Non-pigmented ciliary epithelial cell (primary cell): Measurements from ENCODE around the gene FAIM2.
"Not testable (repeated sequence)": the region's sequence is repeated elsewhere in the genome, so short reads cannot be mapped to it uniquely, and the experiment has no call there.

Experiments
- DNase-seq: peaks from one replicate; pipeline ENCODE4 v3.0.0-alpha.2; 2010; ENCODE audit warnings: low read depth

FAIM2 gene

DNA sequence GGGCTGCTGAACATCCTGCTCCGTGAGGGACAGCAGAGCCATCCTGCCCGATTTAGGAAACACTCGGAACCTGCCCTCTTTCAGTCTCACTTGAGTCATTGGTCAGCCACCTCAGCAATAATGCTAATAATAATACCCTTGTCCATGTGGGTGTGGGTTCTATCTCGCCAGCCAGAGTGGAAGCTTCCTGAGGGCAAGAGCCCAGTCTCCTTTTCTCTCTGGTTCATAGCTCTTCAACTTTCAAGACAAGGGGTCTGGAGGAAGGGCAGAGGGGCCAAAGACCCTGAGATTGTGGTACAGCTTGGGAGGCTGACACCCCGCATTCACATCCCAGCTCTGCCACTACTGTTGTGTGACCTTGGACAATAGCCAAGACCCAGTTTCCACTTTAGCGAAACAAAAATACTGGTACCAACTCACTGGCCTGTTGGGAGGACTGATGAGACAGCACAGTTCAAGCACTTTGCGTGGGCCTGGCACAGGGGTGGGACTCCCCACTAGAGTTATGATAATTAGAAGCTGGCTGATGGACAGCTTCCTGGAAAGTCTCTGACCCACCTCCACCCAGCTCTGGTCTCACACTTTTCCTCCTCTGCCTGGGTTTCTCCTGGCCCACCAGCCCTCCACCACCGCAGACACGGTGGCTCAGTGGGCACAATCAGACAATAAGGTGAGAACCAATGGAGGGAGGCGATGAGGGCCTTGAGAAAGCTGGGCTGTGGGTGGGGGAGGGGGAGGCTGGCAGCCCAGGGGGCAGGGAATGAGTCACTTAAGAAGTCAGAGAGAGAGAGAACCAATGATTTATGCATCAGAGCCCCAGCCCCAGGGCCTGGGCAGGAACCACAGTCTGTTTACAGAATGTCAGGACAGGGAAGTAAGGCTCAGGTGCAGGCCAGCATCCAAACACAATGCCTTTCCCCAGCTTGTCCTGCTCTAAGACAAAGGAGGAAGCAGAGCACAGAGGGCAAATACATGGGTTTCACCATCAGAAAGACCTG lies 9.6 kb downstream of the FAIM2 start:
- DNase-seq, result no peak

DNA sequence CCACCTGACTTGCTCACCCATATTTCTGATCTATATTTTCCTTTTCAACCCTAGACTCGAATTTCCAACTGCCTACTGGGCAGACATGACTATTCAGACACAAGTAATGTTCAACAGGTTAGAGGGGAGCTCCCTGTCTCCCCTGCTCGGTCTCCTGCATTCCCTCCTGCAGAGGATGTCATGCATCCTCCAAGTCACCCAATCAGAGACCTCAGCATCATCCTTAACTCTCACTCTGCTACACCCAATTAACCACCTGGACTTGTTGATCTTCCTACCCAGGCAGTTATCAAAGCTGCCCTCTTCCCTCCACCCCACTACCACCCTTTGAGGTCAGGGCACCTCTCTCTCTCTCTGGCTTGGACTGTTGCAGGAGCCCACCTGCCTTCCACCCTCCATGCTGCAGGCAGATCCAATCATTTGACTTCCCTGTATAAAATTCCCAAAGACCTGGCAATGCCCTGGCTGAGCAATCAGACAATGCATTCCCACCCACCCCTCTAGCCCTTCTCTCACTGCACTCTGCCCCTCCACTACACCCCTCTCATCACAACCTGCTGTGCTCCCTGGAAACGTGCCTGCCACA lies 10.9 kb downstream of the FAIM2 start:
- no peak for DNase-seq

DNA sequence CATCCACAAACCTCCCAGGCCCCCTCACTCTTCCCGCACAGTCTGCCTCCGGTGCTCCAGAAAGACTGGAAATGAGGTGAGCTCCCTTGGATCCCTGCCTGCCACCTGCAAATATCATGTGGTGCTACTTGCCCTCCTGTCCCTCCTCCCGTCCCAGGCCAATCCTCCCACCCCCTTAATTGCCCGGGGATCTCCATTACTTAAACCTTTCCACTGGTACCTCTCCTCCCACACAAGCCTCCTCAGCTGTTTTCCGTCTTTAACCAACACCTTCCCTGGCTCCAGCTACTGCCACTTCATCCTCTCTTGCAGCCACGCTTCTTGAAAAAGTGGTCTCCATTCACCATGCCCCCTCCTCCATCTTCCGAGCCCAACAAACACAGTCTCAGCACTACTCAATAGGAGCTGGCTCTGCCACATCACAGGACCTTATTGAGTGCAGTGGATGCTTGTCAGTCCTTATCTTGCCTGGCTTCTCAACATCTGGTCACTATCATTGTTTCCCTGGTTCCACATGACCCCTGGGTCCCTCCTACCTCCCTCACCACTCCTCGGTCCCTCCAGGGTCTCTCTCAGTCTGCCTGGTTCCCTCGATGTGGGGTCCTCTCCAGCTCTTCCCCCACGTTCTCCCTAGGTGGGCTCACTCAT lies 11.5 kb downstream of the FAIM2 start:
- no peak for DNase-seq

DNA sequence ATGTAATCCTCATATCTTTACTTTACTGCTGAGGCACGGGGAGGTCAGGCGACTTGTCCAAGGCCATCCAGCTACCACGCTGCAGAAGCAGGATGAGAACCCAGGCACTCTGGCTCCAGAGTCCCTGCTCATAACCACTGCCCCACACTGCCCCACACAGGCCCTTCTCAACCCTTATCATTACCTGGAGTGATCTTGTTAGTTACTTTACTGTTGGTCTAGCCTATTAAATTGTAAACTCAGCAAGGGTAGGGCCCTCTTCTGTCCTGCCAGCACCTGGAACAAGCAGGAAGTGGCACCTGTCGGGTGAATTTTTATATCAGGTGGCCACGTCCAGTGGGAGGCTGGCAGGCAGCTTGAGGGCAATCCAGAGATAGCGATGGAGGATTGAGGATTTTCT lies 12.2 kb downstream of the FAIM2 start:
- no peak for DNase-seq

DNA sequence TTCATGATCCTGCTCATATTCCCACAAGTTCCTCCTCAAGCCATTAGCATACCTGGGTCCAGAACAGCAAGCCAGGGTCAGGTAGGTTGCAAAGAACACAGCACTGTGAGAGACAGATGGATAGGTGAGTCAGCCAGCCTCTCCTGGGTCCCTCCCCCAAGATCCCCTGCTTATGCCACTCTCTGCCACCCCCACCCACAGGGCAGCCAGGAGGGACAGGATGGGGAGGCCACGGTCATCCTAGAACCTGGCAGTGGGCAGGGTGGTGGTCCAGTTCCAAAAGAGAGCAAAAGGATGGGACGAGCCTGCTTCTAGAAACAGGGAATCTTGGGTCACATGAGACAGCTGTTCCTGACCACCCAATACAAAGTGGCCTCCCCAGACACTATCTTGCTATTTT lies 12.7 kb downstream of the FAIM2 start:
- DNase-seq, result no peak

DNA sequence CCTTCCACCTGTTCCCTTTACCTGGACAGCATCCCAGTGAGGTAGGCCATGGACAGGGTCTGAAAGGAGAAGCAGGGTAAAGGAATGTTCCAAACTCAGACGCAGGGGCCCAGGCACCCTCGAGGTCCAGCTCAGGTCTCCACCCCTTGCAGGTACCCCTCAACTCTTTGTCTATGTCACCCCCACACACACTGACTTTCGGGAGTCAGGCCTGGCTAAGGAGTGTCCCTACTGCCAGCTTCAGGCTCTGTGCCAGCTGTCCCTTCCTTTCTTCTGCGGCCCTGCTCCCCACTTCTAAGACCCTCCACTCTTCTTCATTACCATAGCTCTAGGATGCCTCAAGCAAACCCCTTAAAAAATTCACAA lies 13.6 kb downstream of the FAIM2 start:
- no peak for DNase-seq

DNA sequence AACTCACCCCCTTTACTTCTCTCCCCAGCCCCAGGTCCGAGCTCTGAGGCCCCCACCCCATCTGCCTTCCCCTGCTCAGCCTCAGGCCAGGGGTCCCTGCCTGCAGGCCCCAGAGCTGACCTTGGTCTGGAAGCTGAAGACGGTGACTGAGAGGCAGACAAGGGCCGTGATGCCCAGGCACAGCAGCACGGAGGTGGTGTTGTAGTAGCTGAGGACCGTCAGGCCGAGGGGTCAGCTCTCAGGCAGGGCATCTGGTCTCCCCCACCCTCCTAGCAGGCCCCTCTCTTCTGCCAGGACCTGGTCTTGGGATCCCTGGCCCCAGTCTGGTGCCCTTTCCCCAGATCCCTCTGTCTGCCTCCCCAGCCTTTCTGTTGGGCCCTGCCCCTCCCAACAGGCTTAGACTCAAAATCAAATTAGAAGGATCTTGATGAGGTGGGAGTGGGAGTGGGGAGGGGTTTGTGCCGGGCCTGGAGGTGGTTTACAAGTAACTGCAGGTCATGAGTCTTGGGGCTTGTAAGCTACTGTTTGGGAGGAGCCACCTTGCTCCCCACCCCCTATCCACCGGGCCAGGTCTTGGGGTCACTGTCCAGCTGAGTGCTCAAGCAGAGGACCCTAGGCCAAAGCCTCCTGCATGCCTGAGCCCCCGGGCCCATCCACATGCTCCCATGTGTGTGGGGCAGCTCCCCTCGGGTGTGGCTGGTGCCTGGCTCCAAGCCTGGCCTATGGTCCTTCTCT lies 14.2 kb downstream of the FAIM2 start:
- DNase-seq, result no peak

DNA sequence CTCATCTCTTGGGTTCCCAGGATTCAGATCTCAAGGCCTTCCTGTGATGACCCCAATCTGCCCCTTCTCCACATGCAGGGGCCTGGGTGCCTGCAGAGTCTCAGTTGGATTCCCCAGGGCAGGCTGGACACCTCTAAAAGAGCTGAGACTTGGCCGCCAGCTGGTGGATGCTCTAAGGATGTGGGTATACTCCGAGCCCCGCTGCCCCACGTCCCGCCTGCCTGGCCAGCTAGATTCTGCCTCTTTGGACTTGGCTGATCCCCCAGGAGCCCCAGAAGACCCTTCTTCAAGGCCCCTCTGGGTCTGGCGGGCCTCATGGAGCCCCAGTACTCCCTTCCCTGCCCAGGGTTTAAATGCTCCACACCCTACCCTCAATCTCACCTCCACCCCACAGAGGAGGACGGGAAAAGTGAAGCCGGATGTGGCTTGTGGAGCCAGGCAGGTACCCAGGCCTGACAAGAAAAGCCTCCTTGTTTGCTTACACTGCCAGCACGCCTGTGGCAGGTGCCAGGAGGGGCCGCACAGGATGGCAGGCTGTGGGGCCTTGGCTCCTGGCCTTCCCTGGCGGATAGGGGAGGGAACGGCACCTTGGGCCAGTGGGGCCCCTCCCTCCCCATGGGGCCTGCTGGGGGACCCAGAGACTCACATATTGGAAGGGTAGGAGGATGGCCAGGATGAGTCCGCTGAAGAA lies 15.1 kb downstream of the FAIM2 start:
- no peak for DNase-seq

DNA sequence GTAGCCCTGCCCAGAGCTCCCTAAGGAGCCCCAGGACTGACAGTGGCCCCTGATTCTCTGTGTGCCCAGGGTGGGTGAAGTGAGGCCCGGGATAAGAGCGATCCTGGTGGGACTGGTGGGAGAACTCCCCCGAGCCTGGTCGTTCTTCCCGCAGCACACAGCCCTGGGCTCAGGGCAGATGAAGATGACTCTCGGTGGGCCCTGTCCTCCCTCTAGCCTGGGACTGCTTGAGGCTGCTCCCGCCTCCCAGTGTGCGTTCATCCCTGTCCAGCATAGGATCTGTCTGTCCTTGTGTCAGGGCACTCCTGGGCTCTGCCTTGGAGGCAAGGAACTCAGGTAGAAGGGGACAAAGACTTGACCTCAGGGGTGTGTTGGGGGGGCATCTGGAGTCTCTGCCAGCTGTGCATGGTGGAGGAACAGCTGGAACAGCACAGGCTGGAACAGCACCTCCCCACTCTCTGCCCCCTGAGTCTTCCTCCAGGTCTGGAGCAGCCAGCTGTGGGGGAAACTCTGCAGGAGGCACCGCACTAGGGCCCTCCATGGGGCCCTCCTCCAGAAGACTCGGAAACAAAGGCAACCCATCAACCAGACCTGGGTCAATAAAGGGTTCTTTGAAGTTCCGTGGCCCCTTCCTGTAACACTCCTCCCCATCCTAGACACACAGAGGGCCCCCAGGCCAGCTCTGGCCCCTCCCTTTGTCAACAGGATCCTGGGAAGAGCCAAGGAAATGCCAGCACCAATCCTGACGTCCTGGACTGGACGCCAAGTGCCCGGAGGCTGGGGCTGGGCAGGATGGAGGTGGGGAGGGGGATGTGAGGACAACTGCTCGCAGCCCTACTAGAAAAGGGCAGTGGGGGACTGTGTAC lies 15.9 kb downstream of the FAIM2 start:
- no peak for DNase-seq

DNA sequence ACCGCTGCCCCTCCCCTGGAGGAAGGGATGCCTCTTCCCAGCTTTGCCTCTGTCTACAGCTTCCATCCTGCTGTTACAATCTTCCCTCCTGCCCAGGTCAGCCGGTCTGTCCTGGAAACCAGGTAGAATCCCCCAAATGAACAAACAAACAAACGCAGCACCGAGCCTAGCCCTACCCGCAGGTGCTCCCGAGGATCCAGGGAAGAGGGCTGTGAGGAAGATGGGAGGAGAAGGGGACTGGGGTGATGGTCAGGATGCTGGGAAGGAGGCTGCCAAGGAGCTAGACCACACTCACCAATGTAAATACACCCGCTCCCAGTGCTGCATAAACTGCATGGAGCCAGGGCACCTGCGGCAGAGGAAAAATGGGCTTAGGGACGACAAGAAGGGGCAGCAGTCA lies 16.6 kb downstream of the FAIM2 start:
- no peak for DNase-seq

DNA sequence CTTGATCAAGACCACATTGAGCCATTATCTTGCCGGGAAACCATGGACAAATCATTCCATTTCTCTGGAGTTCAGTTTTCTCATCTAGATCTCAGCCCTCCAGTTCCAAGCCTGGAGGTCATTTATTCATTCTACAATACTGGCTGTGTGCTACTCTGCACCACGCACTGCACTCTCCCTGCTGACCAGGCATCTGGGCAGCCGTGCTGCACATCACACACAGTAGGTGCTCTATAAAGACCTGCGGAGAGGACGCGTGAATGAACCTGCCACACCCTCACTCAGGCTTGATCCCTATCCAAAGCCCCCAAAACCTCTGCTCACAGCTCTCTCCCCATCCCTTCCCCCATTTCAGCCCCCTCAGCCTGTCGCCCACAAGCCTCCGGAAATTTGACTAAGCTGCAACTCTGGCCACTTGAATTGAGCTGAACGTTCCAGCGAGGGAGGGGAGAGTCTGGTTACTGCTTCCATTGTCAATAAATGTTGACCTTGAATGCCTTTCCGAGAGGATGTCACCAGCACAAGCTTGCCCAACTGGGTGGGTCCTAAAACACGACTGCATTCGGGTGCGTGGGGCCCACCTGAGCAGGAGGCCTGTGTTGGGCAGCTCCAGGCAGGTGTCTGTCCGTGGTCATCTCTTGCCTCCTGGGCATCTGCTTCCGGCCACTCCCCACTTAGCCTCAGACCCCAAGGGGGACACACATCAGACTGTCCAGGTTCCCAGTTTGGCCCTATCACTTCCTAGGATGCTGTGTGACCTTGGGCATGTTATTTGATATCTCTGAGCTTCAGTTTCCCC lies 17.8 kb downstream of the FAIM2 start:
- no peak for DNase-seq

DNA sequence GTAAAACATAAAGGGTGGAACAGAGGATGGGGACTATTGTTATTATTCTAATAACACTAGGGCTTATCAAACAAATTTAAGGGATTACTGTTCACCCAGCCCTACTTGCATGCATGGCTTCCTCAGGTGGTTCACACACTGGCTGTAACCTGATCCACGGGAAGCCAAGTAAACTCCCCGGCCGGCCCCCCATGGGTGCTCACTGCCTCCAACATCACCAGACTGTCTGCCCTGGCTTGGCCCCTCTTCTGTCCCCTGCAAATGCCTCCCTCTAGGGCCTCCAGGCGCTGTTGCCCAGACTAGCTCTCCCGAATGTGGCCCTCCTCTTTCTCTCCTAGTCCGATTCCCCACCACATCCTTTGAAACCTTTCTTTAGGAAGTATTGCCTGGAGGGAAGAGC lies 18.6 kb downstream of the FAIM2 start:
- DNase-seq, result no peak

DNA sequence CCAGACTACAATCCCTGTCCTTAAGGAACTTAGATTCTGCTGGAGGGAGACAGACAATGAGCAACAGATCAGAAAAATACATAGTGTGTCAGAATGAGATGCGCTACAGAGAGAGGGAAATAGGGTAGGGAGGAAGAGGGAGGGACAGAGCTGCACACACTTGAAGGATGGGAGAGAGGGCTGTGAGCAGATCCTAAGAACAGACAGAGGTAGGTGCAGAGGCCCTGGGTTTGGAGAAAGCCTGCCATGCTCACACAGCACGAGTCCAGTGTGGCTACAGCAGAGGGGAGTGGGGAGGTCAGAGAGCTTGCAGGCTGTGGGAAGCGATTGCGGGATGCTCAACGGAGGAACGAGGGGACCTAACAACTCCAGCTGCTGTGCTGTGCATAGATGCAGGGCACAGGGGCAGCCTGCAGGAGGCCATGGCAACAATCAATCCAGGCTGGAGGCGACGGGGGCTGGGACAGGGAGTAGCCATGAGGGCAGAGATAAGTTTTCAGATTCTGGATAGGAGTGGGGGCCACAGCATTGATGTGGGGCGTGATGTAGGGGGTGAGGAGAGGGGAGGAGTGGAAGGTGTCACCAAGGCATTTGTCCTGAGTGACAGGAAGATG lies 20.7 kb downstream of the FAIM2 start:
- DNase-seq, result no peak

DNA sequence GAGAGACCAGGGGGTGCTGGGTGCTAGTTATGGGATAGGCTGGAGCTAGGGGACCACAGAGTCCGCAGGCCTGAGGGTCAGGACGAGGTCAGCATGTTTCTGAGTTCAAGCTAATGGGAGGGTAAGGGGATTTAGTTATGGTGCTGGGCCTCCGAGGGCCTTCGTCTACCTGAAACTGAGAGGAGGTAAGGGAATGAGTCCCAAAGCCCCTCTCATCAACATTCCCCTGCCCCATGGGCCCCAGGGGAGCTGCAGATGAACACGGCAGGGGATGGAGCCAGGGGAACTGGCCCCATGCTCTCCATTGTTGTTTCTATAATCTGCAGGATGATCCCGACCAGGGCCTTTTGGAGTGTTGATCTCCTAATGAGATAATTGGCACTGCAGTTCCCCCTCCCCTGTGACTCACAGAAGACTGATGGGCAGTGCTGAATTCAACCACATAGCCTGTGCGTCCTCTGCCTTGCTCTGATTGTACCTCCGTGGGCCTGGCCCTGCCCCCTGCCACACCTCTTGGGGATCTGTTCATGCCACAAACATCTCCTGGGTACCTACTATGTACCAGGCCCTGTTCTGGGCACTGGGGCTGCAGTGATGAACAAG lies 21.4 kb downstream of the FAIM2 start:
- DNase-seq, result no peak

DNA sequence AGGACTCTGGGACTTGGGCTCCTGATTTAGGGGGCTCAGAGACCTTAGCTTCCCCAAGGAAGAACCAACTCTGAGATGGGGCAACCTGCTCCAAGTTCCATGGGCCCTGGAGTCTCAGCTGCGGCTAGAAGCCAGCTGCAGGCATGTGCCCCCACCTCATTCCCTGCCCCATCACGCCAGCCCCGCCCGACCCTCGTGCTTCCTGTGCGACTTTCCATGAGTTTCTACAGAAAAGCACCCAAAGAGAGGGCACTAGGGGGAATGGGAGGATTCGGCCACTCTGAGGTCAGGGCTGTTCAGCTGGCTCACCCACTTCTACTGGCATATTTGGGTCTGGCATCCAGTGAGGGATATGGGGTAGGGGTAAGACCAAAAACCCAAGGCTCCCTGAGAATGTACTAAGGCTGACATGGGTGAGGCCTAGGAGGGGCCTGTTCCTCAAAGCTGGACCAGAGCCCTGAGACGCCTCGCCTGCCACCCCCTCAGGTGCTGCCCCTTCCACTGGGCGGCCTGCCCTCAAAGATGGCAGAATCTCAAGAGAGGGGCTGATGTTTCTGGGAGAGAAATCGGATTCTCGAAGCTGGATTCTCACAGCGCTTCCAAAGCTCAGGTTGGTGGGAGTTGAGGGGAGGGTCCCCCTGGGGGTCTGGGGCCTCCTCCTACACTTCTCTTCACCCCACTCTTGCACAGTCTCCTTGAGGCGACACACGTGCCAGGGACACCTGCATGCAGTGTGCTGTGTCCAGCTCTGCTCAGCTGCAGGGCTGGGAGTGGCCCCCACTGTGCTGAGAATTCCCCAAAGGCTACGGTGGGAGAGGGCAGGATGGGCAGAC lies 22.1 kb downstream of the FAIM2 start:
- no peak for DNase-seq

DNA sequence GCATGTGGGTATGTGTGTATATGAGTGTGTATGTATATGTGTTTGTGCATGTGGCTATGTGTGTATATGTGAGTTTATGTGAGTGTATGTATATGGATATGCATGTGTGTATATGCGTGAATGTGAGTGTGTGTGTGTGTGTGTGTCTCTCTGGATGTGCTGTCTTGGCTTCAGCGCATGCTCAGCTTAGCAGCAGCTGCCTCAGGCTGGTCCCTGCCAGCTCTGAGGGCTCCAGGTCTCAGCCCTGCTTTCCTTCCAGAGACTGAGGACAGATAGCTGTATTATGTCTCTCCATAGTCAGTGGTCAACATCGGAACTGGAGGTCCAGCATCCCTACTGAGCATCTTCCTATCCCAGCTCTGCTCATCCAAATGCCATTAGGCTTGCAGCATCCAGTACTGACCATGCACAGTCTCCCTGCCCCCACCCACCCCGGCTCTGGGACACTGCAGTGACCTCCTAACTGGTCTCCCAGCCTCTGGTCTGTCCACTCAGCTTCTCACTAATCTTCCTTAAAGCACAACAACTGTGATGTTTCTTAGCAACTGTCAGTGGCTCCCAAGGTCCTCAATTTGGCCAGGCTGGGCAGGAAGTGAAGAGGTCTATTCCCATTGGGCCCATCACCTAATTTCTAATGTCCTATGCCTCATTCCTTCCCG lies 22.8 kb downstream of the FAIM2 start:
- no peak for DNase-seq

DNA sequence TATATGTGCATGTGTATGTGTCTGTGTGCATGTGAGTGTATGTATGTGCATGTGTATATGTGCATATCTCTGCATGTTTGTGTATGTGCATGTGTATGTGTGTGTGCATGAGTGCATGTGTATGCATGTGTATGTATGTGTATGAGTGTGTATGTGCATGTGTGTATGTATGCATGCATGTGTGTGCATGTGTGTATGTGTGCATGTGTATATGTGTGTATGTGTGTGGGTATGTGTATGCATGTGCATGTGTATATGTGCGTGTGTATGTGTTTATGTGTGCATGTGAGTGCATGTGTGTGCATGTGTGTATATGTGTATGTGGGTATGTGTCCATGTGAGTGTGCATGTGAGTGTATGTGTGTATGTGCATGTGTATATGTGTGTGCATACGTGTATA lies 24.6 kb downstream of the FAIM2 start:
- not testable (repeated sequence) for DNase-seq

DNA sequence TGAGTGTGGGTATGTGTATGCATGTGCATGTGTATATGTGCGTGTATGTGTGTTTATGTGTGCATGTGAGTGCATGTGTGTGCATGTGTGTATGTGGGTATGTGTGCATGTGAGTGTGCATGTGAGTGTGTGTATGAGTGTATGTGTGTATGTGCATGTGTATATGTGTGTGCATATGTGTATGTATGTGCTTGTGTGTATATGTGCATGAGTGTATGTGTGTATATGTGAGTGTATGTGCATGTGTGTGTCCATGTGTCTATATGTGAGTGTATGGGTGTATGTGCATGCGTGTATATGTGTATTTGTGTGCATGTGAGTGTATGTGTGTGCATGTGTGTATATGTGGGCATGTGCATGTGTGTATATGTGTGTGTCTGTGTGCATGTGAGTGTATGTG lies 25.7 kb downstream of the FAIM2 start:
- no peak for DNase-seq
